ENCODE results near the gene RMDN2.

RMDN2 gene

DNA sequence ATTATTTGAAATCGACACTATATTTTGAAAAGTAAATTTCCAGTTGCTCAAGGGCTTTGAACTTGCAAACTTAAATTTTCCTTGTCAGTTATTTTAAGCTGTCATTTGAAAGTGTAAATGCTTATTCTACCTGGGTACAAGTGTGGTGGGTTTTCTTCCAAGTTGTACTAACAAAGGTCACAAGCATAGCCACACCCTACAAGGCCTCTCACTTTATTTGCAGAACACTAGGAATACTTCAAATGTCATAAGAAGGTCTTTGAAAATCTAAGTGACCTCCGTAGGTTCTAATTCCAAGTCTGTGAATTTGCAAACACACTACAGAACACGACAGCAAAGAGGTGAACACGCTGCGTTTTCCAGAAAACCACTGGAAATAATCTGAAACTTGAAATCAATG lies 9.3 kb upstream of the RMDN2 start:
- Histone ChIP-seq H3K27me3 (ENCODE audit: low read depth, low read length) (peaks cover 15% of the 10 kb centered on the region), H4K20me1 (ENCODE audit: insufficient read depth, low read length) (no peaks in the 10 kb centered on the region), H3K4me2 (ENCODE audit: low read length) (no peak overlapping the region), H3K9me3 (ENCODE audit: insufficient read depth, low read length) (no peaks in the 10 kb centered on the region), H3K27ac (ENCODE audit: low read length) (no peak overlapping the region), H3K9ac (ENCODE audit: low read length) (no peak overlapping the region), H3K4me1 (ENCODE audit: low read length) (no peaks in the 10 kb centered on the region), H3K79me2 (ENCODE audit: low read length) (no peaks in the 10 kb centered on the region), H3K4me3 (ENCODE audit: low read length) (no peak overlapping the region), H2AFZ (ENCODE audit: low read depth, low read length) (no peak overlapping the region), H3K36me3 (replicated peaks; ENCODE audit: low read depth, low read length) (no peaks in the 10 kb centered on the region)
- TF ChIP-seq EZH2phosphoT487 (IDR thresholded peaks at IDR 0.05; ENCODE audit: low read depth) = no peak
- TF ChIP-seq, protein P1, sequence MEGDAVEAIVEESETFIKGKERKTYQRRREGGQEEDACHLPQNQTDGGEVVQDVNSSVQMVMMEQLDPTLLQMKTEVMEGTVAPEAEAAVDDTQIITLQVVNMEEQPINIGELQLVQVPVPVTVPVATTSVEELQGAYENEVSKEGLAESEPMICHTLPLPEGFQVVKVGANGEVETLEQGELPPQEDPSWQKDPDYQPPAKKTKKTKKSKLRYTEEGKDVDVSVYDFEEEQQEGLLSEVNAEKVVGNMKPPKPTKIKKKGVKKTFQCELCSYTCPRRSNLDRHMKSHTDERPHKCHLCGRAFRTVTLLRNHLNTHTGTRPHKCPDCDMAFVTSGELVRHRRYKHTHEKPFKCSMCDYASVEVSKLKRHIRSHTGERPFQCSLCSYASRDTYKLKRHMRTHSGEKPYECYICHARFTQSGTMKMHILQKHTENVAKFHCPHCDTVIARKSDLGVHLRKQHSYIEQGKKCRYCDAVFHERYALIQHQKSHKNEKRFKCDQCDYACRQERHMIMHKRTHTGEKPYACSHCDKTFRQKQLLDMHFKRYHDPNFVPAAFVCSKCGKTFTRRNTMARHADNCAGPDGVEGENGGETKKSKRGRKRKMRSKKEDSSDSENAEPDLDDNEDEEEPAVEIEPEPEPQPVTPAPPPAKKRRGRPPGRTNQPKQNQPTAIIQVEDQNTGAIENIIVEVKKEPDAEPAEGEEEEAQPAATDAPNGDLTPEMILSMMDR (IDR thresholded peaks at IDR 0.05; ENCODE audit: low read depth, low read length) = no peak

DNA sequence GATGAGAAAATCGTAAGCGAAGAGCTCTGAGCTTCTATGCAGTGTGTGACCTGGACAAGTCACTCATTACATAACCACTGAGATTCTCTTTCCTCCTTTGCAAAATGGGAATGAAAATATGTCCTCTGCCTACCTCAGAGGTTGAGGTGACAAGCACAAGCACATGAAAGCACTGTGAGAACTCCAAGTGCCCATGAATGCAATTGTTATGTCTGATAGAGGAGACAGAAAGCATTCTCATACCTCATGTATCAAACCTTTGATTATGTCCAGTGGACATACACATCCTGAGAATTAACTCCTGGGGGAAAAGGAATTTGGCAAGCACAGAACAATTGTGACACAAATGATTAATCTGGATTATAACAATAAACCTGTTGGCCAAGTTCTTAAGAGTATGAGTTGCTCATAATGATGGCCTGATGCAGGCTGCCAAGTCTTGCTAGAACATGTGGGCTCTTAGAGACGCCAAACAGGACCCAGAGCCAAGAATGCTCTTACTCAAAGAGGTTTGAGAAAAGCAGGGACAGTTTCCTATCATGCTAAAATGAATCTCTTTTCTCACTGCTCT lies 8.5 kb upstream of the RMDN2 start:
- H3K9me3 ChIP-seq (ENCODE audit: insufficient read depth, low read length) = no peaks in the 10 kb centered on the region
- no peaks in the 10 kb centered on the region for H3K79me2 ChIP-seq (ENCODE audit: low read length)
- no peak overlapping the region for H2AFZ ChIP-seq (ENCODE audit: low read depth, low read length)
- TF ChIP-seq EZH2phosphoT487 (IDR thresholded peaks at IDR 0.05; ENCODE audit: low read depth) = no peak
- TF ChIP-seq, protein P1 (IDR thresholded peaks at IDR 0.05; ENCODE audit: low read depth, low read length) = no peak
- H3K4me3 ChIP-seq (ENCODE audit: low read length) = no peak overlapping the region
- H3K4me1 ChIP-seq (ENCODE audit: low read length) = no peaks in the 10 kb centered on the region
- H3K4me2 ChIP-seq (ENCODE audit: low read length) = no peak overlapping the region
- H4K20me1 ChIP-seq (ENCODE audit: insufficient read depth, low read length) = no peaks in the 10 kb centered on the region
- no peak overlapping the region for H3K9ac ChIP-seq (ENCODE audit: low read length)
- H3K27me3 ChIP-seq (ENCODE audit: low read depth, low read length) = peaks cover 19% of the 10 kb centered on the region
- H3K36me3 ChIP-seq (replicated peaks; ENCODE audit: low read depth, low read length) = no peaks in the 10 kb centered on the region
- H3K27ac ChIP-seq (ENCODE audit: low read length) = no peak overlapping the region

DNA sequence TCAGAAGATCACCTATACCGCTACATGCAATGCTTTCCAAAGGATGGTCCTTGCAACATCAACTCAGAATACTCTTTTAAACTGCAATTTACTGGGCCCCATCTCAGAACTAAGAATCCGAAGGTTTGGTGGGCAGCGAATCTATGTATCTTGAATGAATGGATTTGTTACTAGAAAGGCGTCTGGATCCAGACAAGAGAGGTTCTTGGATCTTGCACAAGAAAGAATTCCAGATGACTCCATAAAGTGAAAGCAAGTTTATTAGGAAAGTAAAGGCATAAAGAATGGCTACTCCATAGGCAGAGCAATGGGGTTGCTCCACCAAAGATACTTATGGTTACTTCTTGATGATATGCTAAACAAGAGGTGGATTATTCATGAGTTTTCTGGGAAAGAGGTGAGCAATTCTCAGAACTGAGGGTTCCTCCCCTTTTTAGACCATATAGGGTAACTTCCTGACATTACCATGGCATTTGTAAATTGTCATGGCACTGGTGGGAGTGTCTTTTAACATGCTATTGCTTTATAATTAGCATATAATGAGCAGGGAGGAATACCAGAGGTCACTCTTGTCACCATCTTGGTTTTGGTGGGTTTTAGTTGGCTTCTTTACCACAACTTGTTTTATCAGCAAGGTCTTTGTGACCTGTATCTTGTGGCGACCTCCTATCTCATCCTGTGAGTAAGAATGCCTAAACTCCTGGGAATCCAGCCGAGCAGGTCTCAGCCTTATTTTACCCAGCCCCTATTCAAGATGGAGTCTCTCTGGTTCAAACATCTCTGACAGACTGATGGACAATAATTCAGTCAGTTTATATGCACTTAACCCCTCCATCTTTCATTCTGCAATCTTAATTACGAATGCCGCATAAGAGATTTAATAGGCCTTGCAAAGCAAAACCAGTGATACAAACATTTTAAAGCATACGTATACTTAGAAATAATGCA lies 7.5 kb upstream of the RMDN2 start:
- Histone ChIP-seq H3K4me3 (ENCODE audit: low read length) (no peak overlapping the region), H3K9me3 (ENCODE audit: insufficient read depth, low read length) (no peaks in the 10 kb centered on the region), H3K4me1 (ENCODE audit: low read length) (no peaks in the 10 kb centered on the region), H3K4me2 (ENCODE audit: low read length) (no peak overlapping the region), H2AFZ (ENCODE audit: low read depth, low read length) (no peak overlapping the region), H4K20me1 (ENCODE audit: insufficient read depth, low read length) (no peaks in the 10 kb centered on the region), H3K27ac (ENCODE audit: low read length) (no peak overlapping the region), H3K27me3 (ENCODE audit: low read depth, low read length) (peaks cover 29% of the 10 kb centered on the region), H3K9ac (ENCODE audit: low read length) (no peak overlapping the region), H3K36me3 (replicated peaks; ENCODE audit: low read depth, low read length) (no peaks in the 10 kb centered on the region), H3K79me2 (ENCODE audit: low read length) (no peaks in the 10 kb centered on the region)
- TF ChIP-seq EZH2phosphoT487 (IDR thresholded peaks at IDR 0.05; ENCODE audit: low read depth) = no peak
- TF ChIP-seq, protein P1 (IDR thresholded peaks at IDR 0.05; ENCODE audit: low read depth, low read length) = no peak

DNA sequence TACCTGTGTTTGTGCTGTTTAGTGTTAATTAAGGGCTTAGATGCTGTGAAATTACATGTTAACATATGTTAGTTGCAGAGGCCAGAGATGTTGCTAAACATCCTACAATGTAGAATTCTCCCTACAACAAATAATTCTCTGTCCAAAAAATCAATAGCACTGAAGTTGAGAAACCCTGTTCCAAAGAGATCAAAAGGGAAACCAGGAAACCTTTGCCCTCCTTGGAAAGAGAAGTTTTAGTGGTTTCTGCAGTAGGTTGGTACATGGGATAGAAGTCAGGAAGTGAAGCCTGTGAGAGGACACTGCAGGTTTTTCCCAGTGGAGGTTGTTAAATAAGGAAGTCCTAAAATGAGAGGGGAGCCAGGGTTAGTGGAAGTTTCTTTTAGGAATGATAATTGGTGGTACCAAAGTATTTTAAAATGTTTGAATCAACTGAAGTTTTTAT lies 6.3 kb upstream of the RMDN2 start:
- no peak overlapping the region for H3K27ac ChIP-seq (ENCODE audit: low read length)
- TF ChIP-seq, protein P1 (IDR thresholded peaks at IDR 0.05; ENCODE audit: low read depth, low read length) = no peak
- no peak for TF ChIP-seq EZH2phosphoT487 (IDR thresholded peaks at IDR 0.05; ENCODE audit: low read depth)
- H3K79me2 ChIP-seq (ENCODE audit: low read length) = no peaks in the 10 kb centered on the region
- no peaks in the 10 kb centered on the region for H3K36me3 ChIP-seq (replicated peaks; ENCODE audit: low read depth, low read length)
- no peak overlapping the region for H3K4me2 ChIP-seq (ENCODE audit: low read length)
- H3K9me3 ChIP-seq (ENCODE audit: insufficient read depth, low read length) = no peaks in the 10 kb centered on the region
- no peaks in the 10 kb centered on the region for H4K20me1 ChIP-seq (ENCODE audit: insufficient read depth, low read length)
- no peak overlapping the region for H2AFZ ChIP-seq (ENCODE audit: low read depth, low read length)
- H3K9ac ChIP-seq (ENCODE audit: low read length) = no peak overlapping the region
- H3K27me3 ChIP-seq (ENCODE audit: low read depth, low read length) = peaks cover 41% of the 10 kb centered on the region
- H3K4me3 ChIP-seq (ENCODE audit: low read length) = no peak overlapping the region
- no peaks in the 10 kb centered on the region for H3K4me1 ChIP-seq (ENCODE audit: low read length)

All from OCI-LY3 (cell line).